Choroid plexus epithelial cell (primary cell): ENCODE results near the gene NRXN3.

Experiments
- DNase-seq: peaks from one replicate; pipeline ENCODE4 v3.0.0-alpha.2; 2010; ENCODE audit warnings: low read depth
- H3K4me3 ChIP-seq: 2 replicates; pipeline ENCODE4 v1.5.1; 2011; ENCODE audit warnings: low read depth, mild to moderate bottlenecking, control low read depth, low read length, moderate library complexity
- CTCF ChIP-seq: conservative IDR thresholded peaks from 2 replicates; pipeline ENCODE4 v1.5.1; 2011; ENCODE audit warnings: low read depth, mild to moderate bottlenecking, control low read depth, inconsistent platforms, low read length, moderate library complexity

Gene NRXN3

GRCh38 chr14:79608446-79608845 is 1438.3 kb downstream of the NRXN3 start:
- DNase-seq, result no peak
- no peak for TF ChIP-seq CTCF

GRCh38 chr14:79613625-79614024 is 1443.5 kb downstream of the NRXN3 start:
- no peak for TF ChIP-seq CTCF
- DNase-seq, result no peak
- no peak overlapping the region for H3K4me3 ChIP-seq

More at GRCh38 chr14:79608446-79608845, 1438.3 kb downstream of the NRXN3 start:
- H3K4me3 ChIP-seq, result no peak overlapping the region

GRCh38 chr14:79614448-79614847 is 1444.3 kb downstream of the NRXN3 start:
- DNase-seq, result no peak
- no peak for TF ChIP-seq CTCF
- H3K4me3 ChIP-seq, result no peak overlapping the region

- no peak for TF ChIP-seq CTCF
- DNase-seq, result no peak
- no peak overlapping the region for H3K4me3 ChIP-seq
Observed at GRCh38 chr14:79627058-79627457, 1456.9 kb downstream of the NRXN3 start.

- DNase-seq, result peak; percentile 52
- H3K4me3 ChIP-seq, result no peak overlapping the region
- TF ChIP-seq CTCF, result no peak
Observed at GRCh38 chr14:79629411-79630287, 1459.5 kb downstream of the NRXN3 start.

GRCh38 chr14:79630288-79630960 is 1460.3 kb downstream of the NRXN3 start:
- no peak overlapping the region for H3K4me3 ChIP-seq
- peak; percentile 56 for DNase-seq
- no peak for TF ChIP-seq CTCF
